K562 (cell line): ENCODE results near the gene ZNF648.
A peak's percentile ranks its signal among the peaks of the same experiment; 100 is the strongest.

Experiments used
- RHOXF2B ChIP-seq: fragments of 250-450 bp; sonication (Bioruptor Pico); conservative IDR thresholded peaks from 2 replicates; pipeline ENCODE4 v1.5.1; 2021
- TEAD2 ChIP-seq: fragments of 450-650 bp; IDR thresholded peaks from 2 replicates; pipeline ENCODE4 v1.6.1; 2016; ENCODE audit warnings: missing genetic modification characterization, control low read depth, missing compliant biosample characterization
- YBX1 ChIP-seq: fragments of 450-650 bp; IDR thresholded peaks from 2 replicates; pipeline ENCODE4 v1.7.1; 2016; ENCODE audit warnings: mild to moderate bottlenecking
- TF ChIP-seq, protein P1 (sequence below), 3 experiments: IDR thresholded peaks in 2 of 3; conservative IDR thresholded peaks in 1 of 3; 2 replicates each; pipeline ENCODE4 v1.5.1; 2011 to 2012; ENCODE audit warnings: low read length in 3 of 3, mild to moderate bottlenecking in 3 of 3, control low read depth in 2 of 3, improper control_type of control experiment in 1 of 3, inconsistent platforms in 1 of 3, low read depth in 1 of 3, mixed read lengths in 1 of 3, moderate library complexity in 1 of 3; ENCODE audit not compliant: insufficient read depth in 2 of 3
- TF ChIP-seq, protein P2 (sequence below): fragments of 250-450 bp; sonication (Bioruptor Pico); IDR thresholded peaks from 2 replicates; pipeline ENCODE4 v1.8.0; 2022; ENCODE audit warnings: moderate library complexity, mild to moderate bottlenecking, inconsistent platforms
- TF ChIP-seq, protein P3 (sequence below), 2 experiments: fragments of 450-650 bp in 1 of 2; sonication (generic) in 1 of 2; formaldehyde crosslinking; conservative IDR thresholded peaks; 2 replicates each; pipeline versions ENCODE4 v1.4.0 to v1.8.1; 2020 to 2022; ENCODE audit warnings: mild to moderate bottlenecking in 1 of 2, missing genetic modification reagents in 1 of 2

DNA sequence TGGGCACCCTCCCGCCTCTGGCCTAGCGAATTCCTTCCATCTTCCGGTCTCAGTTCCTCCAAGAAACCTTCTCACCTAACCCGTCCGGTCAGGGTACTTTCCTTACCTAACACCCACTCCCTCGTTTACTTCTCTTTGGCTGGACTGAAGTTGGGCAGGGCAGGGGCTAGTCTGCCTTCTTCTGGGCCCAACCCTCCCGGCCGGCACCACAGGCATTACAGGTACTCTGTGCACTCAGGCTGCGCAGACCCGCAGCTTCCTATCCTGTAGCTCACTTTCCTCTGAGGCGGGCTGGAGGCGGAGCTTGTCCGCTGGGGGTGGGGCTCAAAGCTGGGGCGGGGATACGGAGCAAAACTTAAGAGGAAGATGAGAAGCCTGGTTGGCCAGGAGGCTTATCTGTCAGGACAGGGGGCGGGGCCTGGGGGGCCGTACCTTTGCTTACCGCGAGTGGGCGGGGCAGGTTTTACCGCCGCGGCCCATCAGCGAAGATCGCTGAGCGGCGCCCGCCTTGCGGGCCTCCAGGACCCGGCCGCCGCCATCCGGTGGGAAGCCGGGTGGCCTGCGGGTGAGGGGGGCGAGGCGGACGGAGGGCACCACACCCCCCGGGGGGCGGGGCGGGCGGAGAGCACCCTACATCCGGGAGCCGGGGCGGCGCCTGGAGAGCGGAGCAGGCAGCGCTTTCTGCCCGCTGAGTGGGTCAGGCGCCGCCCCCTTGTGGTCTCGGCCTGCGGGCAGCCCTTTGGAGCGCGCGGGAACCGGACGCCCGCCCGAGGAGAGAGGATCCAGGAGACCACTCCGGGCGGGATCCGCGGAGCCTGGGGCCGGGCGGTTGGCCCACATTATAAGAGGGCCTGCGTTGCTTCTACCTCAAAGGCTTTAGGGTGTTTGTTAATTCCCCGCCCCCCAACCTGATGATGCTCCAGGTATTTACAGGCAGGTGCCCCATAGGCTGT lies 31.9 kb downstream of the ZNF648 start:
- TF ChIP-seq, protein P1, sequence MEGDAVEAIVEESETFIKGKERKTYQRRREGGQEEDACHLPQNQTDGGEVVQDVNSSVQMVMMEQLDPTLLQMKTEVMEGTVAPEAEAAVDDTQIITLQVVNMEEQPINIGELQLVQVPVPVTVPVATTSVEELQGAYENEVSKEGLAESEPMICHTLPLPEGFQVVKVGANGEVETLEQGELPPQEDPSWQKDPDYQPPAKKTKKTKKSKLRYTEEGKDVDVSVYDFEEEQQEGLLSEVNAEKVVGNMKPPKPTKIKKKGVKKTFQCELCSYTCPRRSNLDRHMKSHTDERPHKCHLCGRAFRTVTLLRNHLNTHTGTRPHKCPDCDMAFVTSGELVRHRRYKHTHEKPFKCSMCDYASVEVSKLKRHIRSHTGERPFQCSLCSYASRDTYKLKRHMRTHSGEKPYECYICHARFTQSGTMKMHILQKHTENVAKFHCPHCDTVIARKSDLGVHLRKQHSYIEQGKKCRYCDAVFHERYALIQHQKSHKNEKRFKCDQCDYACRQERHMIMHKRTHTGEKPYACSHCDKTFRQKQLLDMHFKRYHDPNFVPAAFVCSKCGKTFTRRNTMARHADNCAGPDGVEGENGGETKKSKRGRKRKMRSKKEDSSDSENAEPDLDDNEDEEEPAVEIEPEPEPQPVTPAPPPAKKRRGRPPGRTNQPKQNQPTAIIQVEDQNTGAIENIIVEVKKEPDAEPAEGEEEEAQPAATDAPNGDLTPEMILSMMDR (IDR thresholded peaks at IDR 0.05 in 2 of 3, conservative IDR thresholded peaks at IDR 0.05 in 1 of 3; ENCODE audit: insufficient read depth in 2 of 3, low read depth in 1 of 3, low read length in 3 of 3): peak; percentile 46 to 75 (median 56)
- TF ChIP-seq RHOXF2B (CRISPR knock-in tag) (no peak), TEAD2 (tag) (no peak), YBX1 (no peak)
- TF ChIP-seq, protein P2, sequence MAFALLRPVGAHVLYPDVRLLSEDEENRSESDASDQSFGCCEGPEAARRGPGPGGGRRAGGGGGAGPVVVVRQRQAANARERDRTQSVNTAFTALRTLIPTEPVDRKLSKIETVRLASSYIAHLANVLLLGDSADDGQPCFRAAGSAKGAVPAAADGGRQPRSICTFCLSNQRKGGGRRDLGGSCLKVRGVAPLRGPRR: no peak
- TF ChIP-seq, protein P3, sequence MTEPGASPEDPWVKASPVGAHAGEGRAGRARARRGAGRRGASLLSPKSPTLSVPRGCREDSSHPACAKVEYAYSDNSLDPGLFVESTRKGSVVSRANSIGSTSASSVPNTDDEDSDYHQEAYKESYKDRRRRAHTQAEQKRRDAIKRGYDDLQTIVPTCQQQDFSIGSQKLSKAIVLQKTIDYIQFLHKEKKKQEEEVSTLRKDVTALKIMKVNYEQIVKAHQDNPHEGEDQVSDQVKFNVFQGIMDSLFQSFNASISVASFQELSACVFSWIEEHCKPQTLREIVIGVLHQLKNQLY (CRISPR knock-in tag; conservative IDR thresholded peaks at IDR 0.05): no peak
